Stimulated activated CD4-positive, alpha-beta T cell treated with anti-CD3 and anti-CD28 coated beads, Interleukin-12 subunit alpha, Interleukin-12 subunit beta, amount 100 ng/mL, for 4 hours (primary cell): ENCODE results near the gene MEIKIN.
"Not testable (repeated sequence)": the region's sequence is repeated elsewhere in the genome, so short reads cannot be mapped to it uniquely, and the experiment has no call there.

ENCODE experiments used
- DNase-seq: peaks from one replicate; pipeline ENCODE4 v3.0.0-alpha.2; 2020

The MEIKIN gene

GRCh38 chr5:131796793-131797693 is 148.4 kb downstream of the MEIKIN start, which contains the start of gene FNIP1:
Gene FNIP1, minus strand, starts transcription at chr5:131797017. Its CDS starts 96 bp downstream, at chr5:131796921.
- DNase-seq, result peak; percentile 98

GRCh38 chr5:131795879-131796792 is 149.3 kb downstream of the MEIKIN start:
- DNase-seq, result peak; percentile 27

- no peak for DNase-seq
These were observed 150.2 kb downstream of the MEIKIN start for GRCh38 chr5:131795228-131795627.

GRCh38 chr5:131794586-131794985 is 150.9 kb downstream of the MEIKIN start:
- no peak for DNase-seq

- DNase-seq, result no peak
These were observed 152.6 kb downstream of the MEIKIN start for GRCh38 chr5:131792896-131793295.

GRCh38 chr5:131791866-131792265 is 153.6 kb downstream of the MEIKIN start:
- DNase-seq, result no peak

- no peak for DNase-seq
These were observed 154.9 kb downstream of the MEIKIN start for GRCh38 chr5:131790550-131790949.

GRCh38 chr5:131789765-131790164 is 155.7 kb downstream of the MEIKIN start:
- no peak for DNase-seq

- no peak for DNase-seq
These were observed 157.7 kb downstream of the MEIKIN start for GRCh38 chr5:131787736-131788135.

- DNase-seq, result no peak
These were observed 158.4 kb downstream of the MEIKIN start for GRCh38 chr5:131786900-131787692.

GRCh38 chr5:131786036-131786435 is 159.4 kb downstream of the MEIKIN start:
- DNase-seq, result no peak

GRCh38 chr5:131783874-131784273 is 161.6 kb downstream of the MEIKIN start:
- no peak for DNase-seq

- DNase-seq, result no peak
These were observed 162.1 kb downstream of the MEIKIN start for GRCh38 chr5:131783357-131783756.

- DNase-seq, result no peak
These were observed 162.7 kb downstream of the MEIKIN start for GRCh38 chr5:131782717-131783116.

- DNase-seq, result not testable (repeated sequence)
These were observed 167.3 kb downstream of the MEIKIN start for GRCh38 chr5:131778141-131778540.

GRCh38 chr5:131776450-131776849 is 169.0 kb downstream of the MEIKIN start:
- no peak for DNase-seq

- DNase-seq, result no peak
These were observed 170.7 kb downstream of the MEIKIN start for GRCh38 chr5:131774652-131775367.

GRCh38 chr5:131773805-131774204 is 171.7 kb downstream of the MEIKIN start:
- DNase-seq, result no peak

GRCh38 chr5:131771692-131772091 is 173.8 kb downstream of the MEIKIN start:
- DNase-seq, result no peak

GRCh38 chr5:131769961-131770360 is 175.5 kb downstream of the MEIKIN start:
- no peak for DNase-seq

- DNase-seq, result no peak
These were observed 176.1 kb downstream of the MEIKIN start for GRCh38 chr5:131769336-131769735.

- DNase-seq, result no peak
These were observed 177.6 kb downstream of the MEIKIN start for GRCh38 chr5:131767891-131768290.
